Immature natural killer cell (primary cell): ENCODE data around the gene NUDT19. TPM values are rescaled to one million over a fixed set of nuclear protein-coding genes. Genes with fewer than 3 reads are reported as not detected.
"Not testable (repeated sequence)": the region's sequence is repeated elsewhere in the genome, so short reads cannot be mapped to it uniquely, and the experiment has no call there.

ENCODE experiments used
- DNase-seq, 3 donors: peaks; one replicate each; pipeline ENCODE4 v3.0.0; 2022; ENCODE audit warnings: mixed read lengths in 1 of 3
- H3K27ac Mint-ChIP-seq, 6 donors: one replicate each; pipeline ENCODE4 v1.8.0; 2020; ENCODE audit warnings: mixed read lengths in 6 of 6, mild to moderate bottlenecking in 5 of 6, inconsistent platforms in 4 of 6, moderate library complexity in 3 of 6
- H3K27me3 Mint-ChIP-seq, 3 donors: one replicate each; pipeline ENCODE4 v1.8.0; 2020 to 2021; ENCODE audit warnings: low read depth in 3 of 3, mild to moderate bottlenecking in 3 of 3, mixed read lengths in 3 of 3, moderate library complexity in 3 of 3, inconsistent platforms in 1 of 3
- H3K36me3 Mint-ChIP-seq, 3 donors: one replicate each; pipeline ENCODE4 v1.8.0; 2020; ENCODE audit warnings: mixed read lengths in 3 of 3, inconsistent platforms in 2 of 3, mild to moderate bottlenecking in 2 of 3
- H3K4me1 Mint-ChIP-seq, 2 donors: one replicate each; pipeline ENCODE4 v1.8.0; 2020; ENCODE audit warnings: inconsistent platforms in 2 of 2, mild to moderate bottlenecking in 2 of 2, mixed read lengths in 2 of 2, moderate library complexity in 1 of 2
- H3K4me3 Mint-ChIP-seq, 5 donors: one replicate each; pipeline ENCODE4 v1.8.0; 2020; ENCODE audit warnings: mild to moderate bottlenecking in 5 of 5, mixed read lengths in 5 of 5, inconsistent platforms in 3 of 5, moderate library complexity in 3 of 5
- H3K9me3 Mint-ChIP-seq, 6 donors: one replicate each; pipeline ENCODE4 v1.8.0; 2020; ENCODE audit warnings: mild to moderate bottlenecking in 6 of 6, mixed read lengths in 6 of 6, inconsistent platforms in 4 of 6, moderate library complexity in 3 of 6
- polyA plus RNA-seq, 3 donors: library from polyadenylated mRNA; unstranded; fragments of 300-500 nt; fragmentation: Illumina TruSeq; gene quantifications; one replicate each; pipeline ENCODE4 v1.2.3, GENCODE V29; 2021

NUDT19 gene
- polyA plus RNA-seq, 3 donors from 2014 or later = 3.3 to 3.6 (median 3.4) TPM

DNA sequence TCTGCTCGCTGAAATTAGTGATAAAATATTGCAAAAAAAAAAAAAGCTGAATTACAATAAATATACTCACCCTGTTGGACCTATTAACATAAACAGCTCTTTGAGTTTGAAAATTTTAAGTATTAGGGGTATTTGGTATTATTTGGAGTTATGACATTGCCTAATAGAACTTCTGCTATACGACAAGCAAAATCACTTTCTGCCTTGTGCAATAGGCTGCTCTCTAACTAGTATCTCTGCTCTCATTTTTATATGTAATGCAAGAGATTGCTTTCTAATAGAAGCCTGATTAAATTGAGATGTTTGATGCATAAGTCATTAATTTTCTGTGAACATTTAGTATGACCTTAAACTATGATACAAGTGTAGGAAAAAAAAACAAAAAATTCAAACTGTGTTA is 10.6 kb upstream of the NUDT19 start:
- peaks cover 4 to 14% (median 5%) of the 10 kb centered on the region in 3 donors for H3K27me3 Mint-ChIP-seq
- no peaks in the 10 kb centered on the region for H3K9me3 Mint-ChIP-seq
- no peak overlapping the region for H3K4me3 Mint-ChIP-seq
- no peaks in the 10 kb centered on the region for H3K36me3 Mint-ChIP-seq
- no peak overlapping the region for H3K27ac Mint-ChIP-seq
- peaks cover 4 to 7% of the 10 kb centered on the region in 2 donors for H3K4me1 Mint-ChIP-seq
- DNase-seq = no peak

- no peak for DNase-seq
- H3K9me3 Mint-ChIP-seq = no peaks in the 10 kb centered on the region
- H3K27ac Mint-ChIP-seq = no peak overlapping the region
- H3K4me3 Mint-ChIP-seq = no peak overlapping the region
- no peaks in the 10 kb centered on the region for H3K36me3 Mint-ChIP-seq
- H3K4me1 Mint-ChIP-seq = peaks cover under 1 to 2% of the 10 kb centered on the region in 2 donors
- H3K27me3 Mint-ChIP-seq = peaks cover under 1 to 9% (median 2%) of the 10 kb centered on the region in 3 donors
Observed at GRCh38 chr19:32682317-32682716, 9.3 kb upstream of the NUDT19 start.

- DNase-seq = no peak
- Mint-ChIP-seq H3K36me3 (no peaks in the 10 kb centered on the region), H3K27me3 (peaks cover 2 to 7% (median 3%) of the 10 kb centered on the region in 3 donors), H3K4me3 (no peak overlapping the region), H3K9me3 (no peaks in the 10 kb centered on the region), H3K27ac (no peak overlapping the region), H3K4me1 (peaks cover 11 to 12% of the 10 kb centered on the region in 2 donors)
Observed at GRCh38 chr19:32686847-32687475, 4.7 kb upstream of the NUDT19 start.

DNA sequence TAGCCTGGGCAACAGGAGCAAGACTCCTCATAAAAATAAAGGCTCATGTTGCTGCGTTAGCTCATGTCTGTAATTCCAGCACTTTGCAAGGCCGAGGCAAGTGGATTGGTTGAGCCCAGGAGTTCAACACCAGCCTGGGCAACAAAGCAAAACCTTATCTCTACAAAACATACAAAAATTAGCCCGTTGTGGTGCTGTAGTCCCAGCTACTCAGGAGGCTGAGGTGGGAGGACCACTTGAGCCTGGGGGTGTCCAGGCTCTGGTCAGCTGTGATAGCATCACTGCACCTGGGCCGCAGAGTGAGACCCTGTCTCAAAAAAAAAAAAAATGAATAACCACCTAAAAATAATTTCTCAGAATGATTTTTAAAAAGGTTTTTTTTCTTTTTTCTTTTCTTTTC is 3.9 kb upstream of the NUDT19 start:
- H3K4me1 Mint-ChIP-seq = peaks cover 12 to 14% of the 10 kb centered on the region in 2 donors

GRCh38 chr19:32688311-32688710 is 3.3 kb upstream of the NUDT19 start:
- DNase-seq = no peak
- Mint-ChIP-seq H3K9me3 (no peaks in the 10 kb centered on the region), H3K4me1 (peaks cover 18 to 20% of the 10 kb centered on the region in 2 donors), H3K36me3 (no peaks in the 10 kb centered on the region), H3K4me3 (no peak overlapping the region), H3K27ac (no peak overlapping the region), H3K27me3 (peaks cover 7 to 18% (median 9%) of the 10 kb centered on the region in 3 donors)

More for the DNA sequence above, 3.9 kb upstream of the NUDT19 start:
- Mint-ChIP-seq H3K9me3 (no peaks in the 10 kb centered on the region), H3K36me3 (no peaks in the 10 kb centered on the region), H3K27me3 (peaks cover under 1 to 12% (median 3%) of the 10 kb centered on the region in 3 donors), H3K27ac (no peak overlapping the region), H3K4me3 (no peak overlapping the region)
- DNase-seq = no peak

DNA sequence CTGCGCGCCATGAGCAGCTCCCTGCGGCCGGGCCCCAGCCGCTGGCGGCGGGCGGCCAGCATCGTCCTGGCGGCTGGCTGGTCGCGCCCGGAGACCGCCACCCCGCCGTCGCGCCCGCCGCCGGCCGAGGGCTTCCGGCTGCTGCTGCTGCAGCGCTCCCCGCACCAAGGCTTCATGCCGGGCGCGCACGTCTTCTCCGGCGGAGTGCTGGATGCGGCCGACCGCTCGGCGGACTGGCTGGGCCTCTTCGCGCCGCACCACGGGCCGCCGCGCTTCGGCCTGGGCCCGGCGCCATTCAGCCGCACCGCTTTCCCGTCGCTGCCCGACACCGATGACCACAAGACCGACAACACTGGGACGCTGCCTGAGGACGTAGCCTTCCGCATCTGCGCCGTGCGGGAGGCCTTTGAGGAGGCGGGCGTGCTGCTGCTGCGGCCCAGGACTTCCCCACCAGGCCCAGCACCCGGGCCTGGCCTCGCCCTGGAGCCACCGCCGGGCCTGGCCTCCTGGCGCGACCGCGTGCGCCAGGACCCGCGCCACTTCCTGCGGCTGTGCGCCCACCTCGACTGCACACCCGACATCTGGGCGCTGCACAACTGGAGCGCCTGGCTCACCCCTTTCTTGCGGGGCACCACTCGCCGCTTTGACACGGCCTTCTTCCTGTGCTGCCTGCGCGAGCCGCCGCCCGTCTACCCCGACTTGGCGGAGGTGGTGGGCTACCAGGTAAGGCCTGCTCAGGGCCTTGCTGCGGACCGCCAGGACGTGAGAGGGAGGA is 518 bp downstream of the NUDT19 start:
- Mint-ChIP-seq H3K27ac (peak overlapping the region; percentile 91 to 98 (median 96)), H3K4me1 (peaks cover 53 to 58% of the 10 kb centered on the region in 2 donors)

GRCh38 chr19:32692727-32693061 is 1.1 kb downstream of the NUDT19 start:
- H3K9me3 Mint-ChIP-seq = no peaks in the 10 kb centered on the region
- peak overlapping the region; percentile 88 to 94 (median 91) for H3K4me3 Mint-ChIP-seq
- H3K4me1 Mint-ChIP-seq = peaks cover 57 to 64% of the 10 kb centered on the region in 2 donors
- H3K27ac Mint-ChIP-seq = peak overlapping the region; percentile 91 to 98 (median 96)
- H3K27me3 Mint-ChIP-seq = peaks cover 10 to 23% (median 11%) of the 10 kb centered on the region in 3 donors
- no peak for DNase-seq
- peaks cover 0 to 5% (median 0%) of the 10 kb centered on the region in 3 donors for H3K36me3 Mint-ChIP-seq

More for the DNA sequence above, 518 bp downstream of the NUDT19 start:
- DNase-seq = peak; percentile 65 to 76 (median 70)
- peaks cover 0 to 5% (median 0%) of the 10 kb centered on the region in 3 donors for H3K36me3 Mint-ChIP-seq
- H3K4me3 Mint-ChIP-seq = peak overlapping the region; percentile 88 to 94 (median 91)
- peaks cover 9 to 23% (median 11%) of the 10 kb centered on the region in 3 donors for H3K27me3 Mint-ChIP-seq
- no peaks in the 10 kb centered on the region for H3K9me3 Mint-ChIP-seq

- H3K27ac Mint-ChIP-seq = peak overlapping the region; percentile 91 to 98 (median 96)
- H3K9me3 Mint-ChIP-seq, H3K36me3 Mint-ChIP-seq: not testable (repeated sequence)
- peak; percentile 66 to 77 (median 73) for DNase-seq
- peaks cover 11 to 21% (median 11%) of the 10 kb centered on the region in 3 donors for H3K27me3 Mint-ChIP-seq
- H3K4me1 Mint-ChIP-seq = peaks cover 64 to 71% of the 10 kb centered on the region in 2 donors
- peak overlapping the region; percentile 88 to 94 (median 91) for H3K4me3 Mint-ChIP-seq
Observed at GRCh38 chr19:32693151-32694108, 1.8 kb downstream of the NUDT19 start.

DNA sequence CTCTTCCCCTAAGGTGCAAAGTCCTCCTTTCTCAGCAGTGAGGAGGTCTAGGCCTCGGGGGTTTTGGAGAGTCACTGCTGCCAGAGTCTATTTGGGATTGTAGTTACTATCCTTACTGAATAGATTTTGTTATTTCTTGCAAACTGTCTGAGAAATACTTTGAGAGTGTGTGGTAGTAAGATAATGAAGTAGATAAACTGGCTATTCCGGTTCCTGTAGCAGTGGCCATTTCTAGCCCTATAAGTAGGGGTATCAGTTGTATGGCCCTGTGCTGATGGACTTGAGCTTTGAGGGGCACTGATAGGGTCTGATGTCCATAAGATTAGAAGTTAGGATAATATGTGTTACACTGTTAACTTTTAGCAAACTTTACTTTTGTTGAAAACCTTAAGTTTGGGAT is 2.7 kb downstream of the NUDT19 start:
- Mint-ChIP-seq H3K4me1 (peaks cover 70 to 80% of the 10 kb centered on the region in 2 donors), H3K27ac (peak overlapping the region; percentile 52 to 98 (median 93)), H3K4me3 (peak overlapping the region; percentile 88 to 94 (median 91)), H3K27me3 (peaks cover 11 to 21% (median 11%) of the 10 kb centered on the region in 3 donors)
- not testable (repeated sequence) for H3K36me3 Mint-ChIP-seq, H3K9me3 Mint-ChIP-seq, DNase-seq

DNA sequence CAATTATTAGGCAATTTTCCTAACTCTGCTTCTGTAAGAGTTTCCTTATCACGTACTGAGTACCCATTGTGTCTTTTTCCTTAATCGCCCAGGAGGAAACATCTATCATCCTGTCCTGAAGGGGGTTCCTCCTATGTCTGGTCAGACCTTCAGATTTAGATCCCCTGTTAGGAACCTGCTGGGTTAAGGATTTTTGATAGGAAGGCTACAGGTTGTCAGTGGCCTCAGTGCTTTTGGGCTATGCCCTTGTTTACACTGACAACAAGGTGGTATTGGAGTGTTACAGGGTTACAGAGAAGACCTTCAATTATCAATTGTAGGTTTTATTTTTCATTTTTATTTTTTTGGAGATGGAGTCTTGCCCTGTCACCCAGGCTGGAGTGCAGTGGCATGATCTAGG is 3.2 kb downstream of the NUDT19 start:
- Mint-ChIP-seq H3K27ac (peak overlapping the region in 3 of 6 donors; percentile 28 to 98 (median 97)), H3K4me3 (peak overlapping the region; percentile 11 to 94 (median 90)), H3K4me1 (peaks cover 70 to 85% of the 10 kb centered on the region in 2 donors), H3K27me3 (peaks cover 11 to 24% (median 11%) of the 10 kb centered on the region in 3 donors)
- not testable (repeated sequence) for H3K36me3 Mint-ChIP-seq, H3K9me3 Mint-ChIP-seq, DNase-seq

DNA sequence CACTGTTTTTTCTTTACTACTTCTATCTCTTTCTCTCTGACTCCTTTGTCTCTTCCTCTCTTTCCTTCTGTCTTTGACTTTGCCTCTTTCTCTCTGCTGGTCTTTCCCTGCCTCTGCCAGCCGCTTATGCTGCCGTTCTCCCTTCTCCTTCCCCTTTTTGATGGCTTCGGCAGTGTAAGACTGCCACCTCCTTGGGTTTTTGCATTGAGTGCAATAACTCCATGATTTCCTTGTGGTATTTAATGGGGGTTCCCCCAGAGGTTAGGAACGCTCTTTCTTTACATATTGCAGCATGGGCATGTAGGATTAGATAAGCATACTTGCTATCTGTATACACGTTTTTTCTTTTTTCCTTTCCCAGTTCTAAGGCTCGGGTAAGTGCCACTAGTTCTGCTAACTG is 3.9 kb downstream of the NUDT19 start:
- DNase-seq, H3K9me3 Mint-ChIP-seq: not testable (repeated sequence)
- peaks cover 11 to 24% (median 11%) of the 10 kb centered on the region in 3 donors for H3K27me3 Mint-ChIP-seq
- H3K27ac Mint-ChIP-seq = peak overlapping the region; percentile 28 to 84 (median 56)
- H3K4me3 Mint-ChIP-seq = peak overlapping the region in 3 of 5 donors; percentile 34 to 62 (median 55)
- peaks cover 75 to 92% of the 10 kb centered on the region in 2 donors for H3K4me1 Mint-ChIP-seq
- H3K36me3 Mint-ChIP-seq = peaks cover 4 to 15% (median 8%) of the 10 kb centered on the region in 3 donors

DNA sequence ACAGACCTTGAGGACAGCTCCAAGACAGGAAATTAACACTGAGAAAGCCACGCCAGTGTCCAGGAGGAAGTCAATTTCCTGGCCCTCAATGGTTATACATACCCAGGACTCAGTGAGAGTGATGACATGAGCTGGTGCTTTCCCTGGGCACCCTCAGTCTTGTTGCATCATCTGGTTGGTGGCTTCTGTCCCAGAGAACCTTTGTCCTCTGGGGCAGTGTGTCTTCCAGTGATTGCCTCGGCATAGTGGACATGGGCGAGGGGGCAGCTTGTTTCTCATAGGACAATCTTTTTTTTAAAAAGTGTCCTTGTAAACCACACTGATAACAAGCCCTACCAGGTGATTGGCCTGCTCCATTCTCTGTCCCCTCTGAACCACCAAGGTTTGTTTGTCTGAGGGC is 5.2 kb downstream of the NUDT19 start:
- Mint-ChIP-seq H3K4me1 (peaks cover 75 to 91% of the 10 kb centered on the region in 2 donors), H3K27me3 (peaks cover 9 to 19% (median 11%) of the 10 kb centered on the region in 3 donors), H3K27ac (peak overlapping the region in 3 of 6 donors; percentile 25 to 45 (median 25)), H3K36me3 (peaks cover 4 to 22% (median 8%) of the 10 kb centered on the region in 3 donors)
- H3K4me3 Mint-ChIP-seq, DNase-seq, H3K9me3 Mint-ChIP-seq: not testable (repeated sequence)

DNA sequence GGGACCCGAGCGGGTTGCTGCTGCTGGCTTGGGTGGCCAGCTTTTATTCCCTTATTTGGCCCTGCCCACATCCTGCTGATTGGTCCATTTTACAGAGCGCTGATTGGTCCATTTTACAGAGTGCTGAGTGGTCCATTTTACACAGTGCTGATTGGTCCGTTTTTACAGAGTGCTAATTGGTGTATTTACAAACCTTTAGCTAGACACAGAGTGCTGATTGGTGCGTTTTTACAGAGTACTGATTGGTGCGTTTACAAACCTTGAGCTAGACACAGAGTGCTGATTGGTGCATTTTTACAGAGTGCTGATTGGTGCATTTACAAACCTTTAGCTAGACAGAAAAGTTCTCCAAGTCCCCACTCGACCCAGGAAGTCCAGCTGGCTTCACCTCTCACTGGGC is 8.5 kb downstream of the NUDT19 start:
- H3K36me3 Mint-ChIP-seq = peaks cover 13 to 34% (median 15%) of the 10 kb centered on the region in 3 donors
- H3K9me3 Mint-ChIP-seq = peaks cover 2 to 11% (median 7%) of the 10 kb centered on the region in 6 donors
- not testable (repeated sequence) for DNase-seq, H3K27me3 Mint-ChIP-seq, H3K4me3 Mint-ChIP-seq
- peaks cover 56 to 76% of the 10 kb centered on the region in 2 donors for H3K4me1 Mint-ChIP-seq
- peak overlapping the region in 1 of 6 donors; percentile 24 for H3K27ac Mint-ChIP-seq
